Right lobe of liver (tissue), 6 donors: ENCODE measurements around the gene CCDC196. TPM values are rescaled to one million over a fixed set of nuclear protein-coding genes. Genes with fewer than 3 reads are reported as not detected.

Experiments
- ATAC-seq, 4 donors: fragments of 200-7000 bp; cut with Tn5 transposase; one replicate each; pipeline ENCODE4 v1.9.1; 2020; ENCODE audit warnings: mild to moderate bottlenecking in 4 of 4, moderate library complexity in 4 of 4
- DNase-seq, 3 donors: peaks; one replicate each; pipeline ENCODE4 v3.0.0-alpha.2; 2020
- H3K27ac ChIP-seq, 3 donors: fragments of 200-600 bp; one replicate each; pipeline ENCODE4 v1.8.0; 2022
- H3K27me3 ChIP-seq, 2 donors: fragments of 200-600 bp; one replicate each; pipeline ENCODE4 v1.8.0; 2022
- H3K36me3 ChIP-seq, 4 donors: fragments of 200-600 bp; sonication (generic) in 1 of 4; one replicate each; pipeline versions ENCODE4 v1.5.1 to v1.8.0; 2017 to 2022; ENCODE audit warnings: control low read depth in 1 of 4
- H3K4me1 ChIP-seq, 4 donors: fragments of 200-600 bp; sonication (generic) in 1 of 4; one replicate each; pipeline versions ENCODE4 v1.5.1 to v1.8.0; 2017 to 2022; ENCODE audit warnings: control low read depth in 1 of 4
- H3K4me3 ChIP-seq, 3 donors: fragments of 200-600 bp; one replicate each; pipeline ENCODE4 v1.8.0; 2022
- H3K9me3 ChIP-seq, 4 donors: fragments of 200-600 bp; sonication (generic) in 1 of 4; one replicate each; pipeline versions ENCODE4 v1.5.1 to v1.8.0; 2017 to 2022; ENCODE audit warnings: control low read depth in 1 of 4
- POLR2A ChIP-seq: fragments of 450-650 bp; IDR thresholded peaks from one replicate; pipeline ENCODE4 v1.6.1; 2017; ENCODE audit warnings: antibody characterized with exemption, mild to moderate bottlenecking
- WGBS: methylation state at CpG from one replicate; pipeline ENCODE4 v1.1.6; 2018; ENCODE audit warnings: low coverage, low lambda C conversion rate; ENCODE audit not compliant: insufficient coverage; ENCODE audit errors: missing lambda C conversion rate; 5-methylcytosine and 5-hydroxymethylcytosine counted together
- intact Hi-C, 2 donors: fragments of 100-400 bp; cut with DNase I; formaldehyde crosslinking; loops; one replicate each; pipeline versions ENCODE4 v1.11.2 to v1.14.1; 2022
- total RNA-seq, 6 experiments: library from RNA; depleted of rRNA in 2 of 6; stranded (reverse); fragments of >200 nt in 2 of 6; fragmentation: NEBNext Ultra II Directional in 3 of 6; extraction: Animal tissue kit (Norgen Biotek cat#: 25700) in 3 of 6; gene quantifications; one replicate each; pipeline versions ENCODE4 v1.1.0 to v1.2.4, GENCODE V29; 2016 to 2023
- TF ChIP-seq, protein P1 (sequence below), 4 donors: fragments of 200-600 bp in 3 of 4; fragments of 450-650 bp in 1 of 4; IDR thresholded peaks; one replicate each; pipeline versions ENCODE4 v1.5.1 to v1.8.0; 2016 to 2022; ENCODE audit warnings: antibody characterized with exemption in 4 of 4, mild to moderate bottlenecking in 2 of 4
- donor health status: DM: no; HTN: yes; CAD: no.
- donor health status: DM: no; HTN: no; CAD: no.
- donor health status: DM: no; HTN: no; CAD: no.
- donor health status: DM: no; HTN: yes; CAD: no.
- donor health status: DM: no; HTN: yes; CAD: no.

Gene CCDC196
- total RNA-seq, 6 experiments from 2014 or later, result 1.9 to 8.1 (median 5.6) TPM; not detected in 2

DNA sequence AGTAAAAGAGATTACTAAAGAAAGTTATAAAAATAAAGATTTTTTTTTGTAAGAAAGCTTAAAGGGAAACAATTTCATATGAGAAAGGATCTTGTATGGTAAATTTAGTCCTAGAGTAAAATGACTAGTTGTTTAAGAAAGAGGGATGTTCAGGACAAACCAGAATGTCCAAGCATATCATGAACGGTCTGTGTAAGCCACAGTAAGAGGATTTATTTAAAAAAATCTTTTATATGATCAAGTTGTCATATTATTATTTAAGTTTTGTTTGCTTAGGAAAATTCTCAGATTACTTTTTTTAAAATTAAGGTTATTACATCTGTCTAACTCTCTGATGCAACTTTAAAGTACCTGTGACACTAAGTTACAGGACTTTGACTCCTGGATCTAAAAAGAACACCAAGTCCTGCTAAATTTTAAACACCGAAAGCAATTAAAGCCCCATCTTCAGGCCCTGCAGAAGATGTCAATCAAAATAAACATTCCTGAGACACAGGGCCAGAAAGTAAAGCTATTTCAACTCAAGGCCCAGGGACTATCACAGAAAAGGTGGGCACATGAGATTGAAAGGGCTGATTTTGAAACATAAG, 17.3 kb upstream of the CCDC196 start:
- no peaks in the 10 kb centered on the region for H3K36me3 ChIP-seq
- H3K4me1 ChIP-seq, result peaks cover 0 to 16% (median 7%) of the 10 kb centered on the region in 4 donors
- no peaks in the 10 kb centered on the region for H3K9me3 ChIP-seq
- intact Hi-C loops, result no loop called here
- TF ChIP-seq POLR2A, result no peak
- TF ChIP-seq, protein P1, sequence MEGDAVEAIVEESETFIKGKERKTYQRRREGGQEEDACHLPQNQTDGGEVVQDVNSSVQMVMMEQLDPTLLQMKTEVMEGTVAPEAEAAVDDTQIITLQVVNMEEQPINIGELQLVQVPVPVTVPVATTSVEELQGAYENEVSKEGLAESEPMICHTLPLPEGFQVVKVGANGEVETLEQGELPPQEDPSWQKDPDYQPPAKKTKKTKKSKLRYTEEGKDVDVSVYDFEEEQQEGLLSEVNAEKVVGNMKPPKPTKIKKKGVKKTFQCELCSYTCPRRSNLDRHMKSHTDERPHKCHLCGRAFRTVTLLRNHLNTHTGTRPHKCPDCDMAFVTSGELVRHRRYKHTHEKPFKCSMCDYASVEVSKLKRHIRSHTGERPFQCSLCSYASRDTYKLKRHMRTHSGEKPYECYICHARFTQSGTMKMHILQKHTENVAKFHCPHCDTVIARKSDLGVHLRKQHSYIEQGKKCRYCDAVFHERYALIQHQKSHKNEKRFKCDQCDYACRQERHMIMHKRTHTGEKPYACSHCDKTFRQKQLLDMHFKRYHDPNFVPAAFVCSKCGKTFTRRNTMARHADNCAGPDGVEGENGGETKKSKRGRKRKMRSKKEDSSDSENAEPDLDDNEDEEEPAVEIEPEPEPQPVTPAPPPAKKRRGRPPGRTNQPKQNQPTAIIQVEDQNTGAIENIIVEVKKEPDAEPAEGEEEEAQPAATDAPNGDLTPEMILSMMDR (IDR thresholded peaks at IDR 0.05), result no peak
- 55% methylated on average over 2 of the region's 2 CpGs for WGBS
- H3K27me3 ChIP-seq, result no peaks in the 10 kb centered on the region
- ATAC-seq, result peak in 2 of 4 donors; percentile 50 to 58
- peak overlapping the region in 1 of 3 donors; percentile 1 for H3K27ac ChIP-seq
- no peak for DNase-seq
- no peak overlapping the region for H3K4me3 ChIP-seq

DNA sequence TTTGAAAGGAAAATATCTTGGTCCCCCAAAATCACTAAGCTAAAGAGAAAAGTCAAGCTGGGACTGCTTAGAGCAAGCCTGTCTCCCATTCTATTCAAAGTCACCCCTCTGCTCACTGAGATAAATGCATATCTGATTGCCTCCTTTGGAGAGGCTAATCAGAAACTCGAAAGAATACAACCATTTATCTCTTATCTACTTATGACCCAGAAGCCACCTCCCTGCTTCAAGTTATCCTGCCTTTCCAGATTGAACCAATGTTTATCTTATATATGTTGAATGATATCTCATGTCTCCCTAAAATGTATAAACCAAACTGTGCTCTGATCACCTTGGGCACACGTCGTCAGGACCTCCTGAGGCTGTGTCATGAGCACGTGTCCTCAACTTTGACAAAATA, 14.6 kb upstream of the CCDC196 start:
- Histone ChIP-seq H3K9me3 (no peaks in the 10 kb centered on the region), H3K4me1 (peaks cover 0 to 16% (median 7%) of the 10 kb centered on the region in 4 donors), H3K36me3 (no peaks in the 10 kb centered on the region), H3K27me3 (no peaks in the 10 kb centered on the region), H3K4me3 (no peak overlapping the region), H3K27ac (no peak overlapping the region)
- DNase-seq (no peak), ATAC-seq (no peak)
- intact Hi-C loops, result no loop called here
- TF ChIP-seq, protein P1 (IDR thresholded peaks at IDR 0.05), result no peak
- no peak for TF ChIP-seq POLR2A
- 82% methylated on average over 4 of the region's 4 CpGs for WGBS

DNA sequence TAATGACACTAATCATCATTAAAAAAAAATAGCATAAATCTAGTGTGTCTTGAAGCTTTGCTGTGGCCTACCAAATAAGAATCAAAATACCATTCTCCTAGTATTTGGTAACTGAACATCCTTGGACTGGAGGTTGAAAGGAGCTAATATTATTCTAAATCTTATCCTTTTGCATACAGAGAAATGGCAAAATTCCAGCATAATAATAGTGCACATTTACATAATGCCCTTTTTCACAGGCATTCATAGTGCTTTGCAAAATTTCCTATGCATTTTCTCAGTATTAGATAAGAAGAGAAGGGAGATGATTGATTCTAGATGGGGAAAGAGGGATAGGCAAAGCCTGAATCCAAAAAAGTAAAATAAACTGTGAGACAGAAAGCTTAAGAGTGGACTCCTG, 13.9 kb upstream of the CCDC196 start:
- DNase-seq, result no peak
- Histone ChIP-seq H3K4me1 (peaks cover 0 to 16% (median 7%) of the 10 kb centered on the region in 4 donors), H3K9me3 (no peaks in the 10 kb centered on the region), H3K27ac (no peak overlapping the region), H3K27me3 (no peaks in the 10 kb centered on the region), H3K4me3 (no peak overlapping the region), H3K36me3 (no peaks in the 10 kb centered on the region)
- intact Hi-C loops, result no loop called here
- TF ChIP-seq, protein P1 (IDR thresholded peaks at IDR 0.05), result no peak
- TF ChIP-seq POLR2A, result no peak
- ATAC-seq, result no peak

DNA sequence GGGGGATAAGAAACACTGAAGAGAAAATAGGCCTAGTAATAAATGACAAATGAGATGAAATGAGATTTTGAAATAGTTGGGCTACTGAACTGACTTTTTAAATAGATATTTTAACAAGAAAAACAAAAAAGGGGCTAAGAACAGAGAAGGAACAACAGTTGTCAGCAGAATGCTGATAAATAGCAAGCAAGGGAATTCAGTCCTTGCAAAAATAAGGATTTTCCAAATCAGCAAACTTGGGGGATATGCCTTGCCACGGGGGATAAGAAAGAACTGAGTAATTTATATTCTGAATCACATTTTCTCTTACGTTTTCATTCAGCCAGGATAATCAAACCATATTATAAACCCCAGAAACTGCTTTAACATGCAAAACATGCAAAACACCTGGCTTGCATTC, 12.9 kb upstream of the CCDC196 start:
- peaks cover 0 to 16% (median 7%) of the 10 kb centered on the region in 4 donors for H3K4me1 ChIP-seq

More for the DNA sequence above, 12.9 kb upstream of the CCDC196 start:
- 65% methylated on average over 2 of the region's 2 CpGs for WGBS
- Histone ChIP-seq H3K4me3 (no peak overlapping the region), H3K27ac (no peak overlapping the region), H3K9me3 (no peaks in the 10 kb centered on the region), H3K36me3 (no peaks in the 10 kb centered on the region), H3K27me3 (no peaks in the 10 kb centered on the region)
- ATAC-seq, result no peak
- TF ChIP-seq, protein P1 (IDR thresholded peaks at IDR 0.05), result no peak
- no peak for TF ChIP-seq POLR2A
- DNase-seq, result no peak
- intact Hi-C loops, result no loop called here
